Nephron progenitor cell (in vitro differentiated cells): ENCODE data around the gene TNFRSF6B.

Source experiments
- DNase-seq: peaks from one replicate; pipeline ENCODE4 v3.0.0; 2021
- H3K27ac Mint-ChIP-seq: 2 replicates; pipeline ENCODE4 v1.8.0; 2021; ENCODE audit warnings: mild to moderate bottlenecking, moderate library complexity, mixed read lengths
- H3K27me3 Mint-ChIP-seq: 2 replicates; pipeline ENCODE4 v1.8.0; 2021; ENCODE audit warnings: mild to moderate bottlenecking, low read depth, mixed read lengths; ENCODE audit not compliant: poor library complexity
- H3K36me3 Mint-ChIP-seq: 2 replicates; pipeline ENCODE4 v1.8.0; 2021; ENCODE audit warnings: low read depth, mixed read lengths
- H3K4me1 Mint-ChIP-seq: 2 replicates; pipeline ENCODE4 v1.8.0; 2021; ENCODE audit warnings: mixed read lengths
- H3K4me3 Mint-ChIP-seq: 2 replicates; pipeline ENCODE4 v1.8.0; 2021; ENCODE audit warnings: mild to moderate bottlenecking, moderate library complexity, mixed read lengths
- H3K9me3 Mint-ChIP-seq: 2 replicates; pipeline ENCODE4 v1.8.0; 2021; ENCODE audit warnings: mild to moderate bottlenecking, moderate library complexity, mixed read lengths
- CTCF ChIP-seq: fragments of 200-600 bp; sonication (generic); IDR thresholded peaks from 2 replicates; pipeline ENCODE4 v1.5.0; 2021; ENCODE audit warnings: antibody characterized with exemption

Gene TNFRSF6B

GRCh38 chr20:63744158-63744557, 47.7 kb downstream of the TNFRSF6B start:
- no peak overlapping the region for H3K4me3 Mint-ChIP-seq
- DNase-seq, result no peak
- H3K27ac Mint-ChIP-seq, result peak overlapping the region; percentile 92
- no peak for TF ChIP-seq CTCF
- peaks cover 10% of the 10 kb centered on the region for H3K36me3 Mint-ChIP-seq
- peaks cover 14% of the 10 kb centered on the region for H3K4me1 Mint-ChIP-seq
- no peaks in the 10 kb centered on the region for H3K9me3 Mint-ChIP-seq
- no peaks in the 10 kb centered on the region for H3K27me3 Mint-ChIP-seq

GRCh38 chr20:63744574-63745423, 48.3 kb downstream of the TNFRSF6B start:
- no peak for TF ChIP-seq CTCF
- H3K4me1 Mint-ChIP-seq, result peaks cover 14% of the 10 kb centered on the region
- H3K4me3 Mint-ChIP-seq, result no peak overlapping the region
- H3K36me3 Mint-ChIP-seq, result peaks cover 10% of the 10 kb centered on the region
- no peak for DNase-seq
- H3K27ac Mint-ChIP-seq, result peak overlapping the region; percentile 68
- no peaks in the 10 kb centered on the region for H3K27me3 Mint-ChIP-seq
- H3K9me3 Mint-ChIP-seq, result no peaks in the 10 kb centered on the region

- no peaks in the 10 kb centered on the region for H3K27me3 Mint-ChIP-seq
- H3K27ac Mint-ChIP-seq, result no peak overlapping the region
- no peak for DNase-seq
- TF ChIP-seq CTCF, result no peak
- H3K4me1 Mint-ChIP-seq, result peaks cover 14% of the 10 kb centered on the region
- no peak overlapping the region for H3K4me3 Mint-ChIP-seq
- H3K36me3 Mint-ChIP-seq, result peaks cover 10% of the 10 kb centered on the region
- no peaks in the 10 kb centered on the region for H3K9me3 Mint-ChIP-seq
Observed at GRCh38 chr20:63745424-63745805, 49.0 kb downstream of the TNFRSF6B start.

GRCh38 chr20:63745961-63746731, 49.7 kb downstream of the TNFRSF6B start:
- TF ChIP-seq CTCF, result no peak
- H3K27ac Mint-ChIP-seq, result peak overlapping the region; percentile 86
- H3K4me1 Mint-ChIP-seq, result peaks cover 14% of the 10 kb centered on the region
- H3K27me3 Mint-ChIP-seq, result no peaks in the 10 kb centered on the region
- H3K36me3 Mint-ChIP-seq, result peaks cover 10% of the 10 kb centered on the region
- no peak overlapping the region for H3K4me3 Mint-ChIP-seq
- no peak for DNase-seq
- no peaks in the 10 kb centered on the region for H3K9me3 Mint-ChIP-seq

- Mint-ChIP-seq H3K4me1 (peaks cover 14% of the 10 kb centered on the region), H3K36me3 (peaks cover 10% of the 10 kb centered on the region), H3K9me3 (no peaks in the 10 kb centered on the region), H3K4me3 (no peak overlapping the region), H3K27ac (no peak overlapping the region), H3K27me3 (no peaks in the 10 kb centered on the region)
- no peak for TF ChIP-seq CTCF
- DNase-seq, result no peak
Observed at GRCh38 chr20:63746751-63747315, 50.4 kb downstream of the TNFRSF6B start.
